NCI-H1694 (cell line): ENCODE measurements around the gene PEPD.

Experiments
- DNase-seq: peaks from one replicate; lab custom pipeline; 2025; lab: John Stamatoyannopoulos, UW

The PEPD gene

GRCh38 chr19:33406521-33407139 lies 115.0 kb downstream of the PEPD start:
- peak; percentile 66 for DNase-seq

- no peak for DNase-seq
Observed at GRCh38 chr19:33405553-33406461, 115.8 kb downstream of the PEPD start.

- DNase-seq, result no peak
Observed at GRCh38 chr19:33405254-33405552, 116.4 kb downstream of the PEPD start.

DNA sequence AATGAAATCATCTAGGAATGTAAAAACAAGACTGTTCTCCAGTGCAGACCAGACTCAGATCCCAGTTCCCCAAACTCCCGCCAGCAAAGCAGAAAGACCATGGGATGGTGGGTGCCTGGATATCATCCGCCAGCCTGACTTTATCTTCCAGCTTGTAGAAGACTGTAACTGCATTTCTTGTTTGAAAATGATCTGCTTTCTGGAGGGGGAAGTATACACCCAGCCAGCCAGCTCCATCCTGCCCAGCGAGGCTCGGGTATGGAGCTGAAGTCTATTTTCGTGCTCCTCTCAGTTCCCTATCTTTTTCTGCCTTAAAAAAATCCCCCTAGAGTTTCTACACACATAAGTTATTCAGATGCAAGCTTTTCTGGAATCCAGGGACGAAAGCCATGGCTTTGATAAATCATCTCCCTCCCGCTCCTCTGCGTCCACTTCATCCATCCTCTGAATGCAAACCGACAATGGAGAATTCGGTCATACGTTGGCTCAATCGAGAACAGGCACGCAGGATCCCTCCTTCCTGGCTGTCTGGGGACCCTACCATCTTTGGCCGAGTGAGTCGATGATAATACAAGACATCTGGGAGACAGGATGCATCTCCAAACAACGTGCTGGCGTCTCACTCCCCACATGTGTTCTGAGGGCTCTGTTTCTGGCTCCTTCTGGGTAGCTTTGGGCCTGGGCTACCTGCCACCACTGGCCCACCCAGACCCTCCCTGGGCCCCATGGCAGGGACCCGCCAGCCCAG lies 116.9 kb downstream of the PEPD start:
- DNase-seq, result no peak

- DNase-seq, result no peak
Observed at GRCh38 chr19:33403973-33404304, 117.7 kb downstream of the PEPD start.

DNA sequence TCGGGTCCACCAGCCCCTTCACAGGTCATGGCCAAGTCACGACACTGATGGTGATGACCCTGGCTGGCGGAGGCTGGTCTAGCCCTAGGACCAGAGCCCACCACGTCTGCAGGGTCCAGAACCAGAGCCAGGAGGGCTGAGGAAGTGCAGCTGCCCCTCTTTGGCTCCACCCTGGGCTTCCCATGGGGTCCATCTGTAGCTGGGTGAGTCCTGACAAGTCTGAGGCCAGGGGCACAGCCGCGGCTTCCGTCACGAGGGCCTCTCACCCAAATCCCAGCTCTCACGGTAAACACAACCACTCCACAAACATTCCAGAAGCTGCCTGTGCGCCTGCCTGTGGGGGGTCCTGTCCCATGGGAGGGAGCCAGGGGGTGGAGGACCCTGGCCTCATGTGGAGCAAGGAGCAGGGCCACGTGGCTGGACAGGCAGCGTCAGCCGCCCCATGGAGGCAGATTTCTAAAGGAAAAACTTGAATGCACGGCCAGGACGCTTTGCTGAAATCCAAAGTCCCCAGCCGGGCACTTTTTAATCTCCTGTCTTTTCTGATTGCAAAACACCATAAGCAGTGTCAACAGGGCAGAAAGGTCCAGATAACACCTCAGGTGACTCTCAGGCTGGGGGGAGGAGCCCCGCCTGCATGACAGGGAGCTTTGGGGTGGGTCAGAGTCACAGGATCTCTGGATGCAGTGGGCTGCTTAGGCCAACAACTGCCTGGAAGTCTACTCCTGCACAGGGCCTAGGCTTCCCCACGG lies 118.2 kb downstream of the PEPD start:
- no peak for DNase-seq

GRCh38 chr19:33402421-33403220 lies 119.0 kb downstream of the PEPD start:
- peak; percentile 19 for DNase-seq

DNA sequence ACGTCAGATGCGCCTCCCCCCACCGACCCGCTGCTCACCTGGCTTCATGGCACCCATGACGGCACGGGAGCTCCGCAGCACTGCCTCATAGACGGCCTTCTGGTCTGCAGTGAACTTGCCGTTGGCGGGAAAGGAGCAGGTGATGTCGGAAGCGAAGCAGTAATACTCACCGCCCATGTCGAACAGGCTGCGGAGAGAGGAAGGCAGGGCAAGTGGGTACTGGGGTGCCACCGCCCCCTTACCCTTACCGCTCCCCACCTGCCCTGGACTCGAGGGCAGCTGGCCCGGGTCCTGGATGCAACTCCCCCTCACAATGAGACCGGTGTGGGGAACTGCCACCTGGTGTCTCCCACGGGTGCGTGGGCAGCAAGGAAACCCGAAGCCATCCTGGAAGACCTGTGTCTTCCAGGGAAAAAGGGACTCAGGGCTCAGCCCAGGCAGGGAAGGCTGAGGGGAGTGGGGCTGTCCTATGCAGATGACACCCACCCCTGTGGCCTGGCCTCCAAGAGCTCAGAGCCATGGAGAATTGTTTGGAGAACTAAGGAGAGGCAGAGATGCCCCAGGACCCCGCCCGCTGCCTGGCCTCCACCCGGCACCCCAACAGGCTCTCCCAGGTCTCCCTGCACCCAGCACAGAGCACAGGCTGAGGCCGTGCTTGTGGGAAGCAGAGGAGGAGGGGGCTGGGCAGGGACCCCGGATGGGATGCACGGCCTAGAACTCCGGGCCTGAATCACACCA lies 119.7 kb downstream of the PEPD start:
- DNase-seq, result no peak

DNA sequence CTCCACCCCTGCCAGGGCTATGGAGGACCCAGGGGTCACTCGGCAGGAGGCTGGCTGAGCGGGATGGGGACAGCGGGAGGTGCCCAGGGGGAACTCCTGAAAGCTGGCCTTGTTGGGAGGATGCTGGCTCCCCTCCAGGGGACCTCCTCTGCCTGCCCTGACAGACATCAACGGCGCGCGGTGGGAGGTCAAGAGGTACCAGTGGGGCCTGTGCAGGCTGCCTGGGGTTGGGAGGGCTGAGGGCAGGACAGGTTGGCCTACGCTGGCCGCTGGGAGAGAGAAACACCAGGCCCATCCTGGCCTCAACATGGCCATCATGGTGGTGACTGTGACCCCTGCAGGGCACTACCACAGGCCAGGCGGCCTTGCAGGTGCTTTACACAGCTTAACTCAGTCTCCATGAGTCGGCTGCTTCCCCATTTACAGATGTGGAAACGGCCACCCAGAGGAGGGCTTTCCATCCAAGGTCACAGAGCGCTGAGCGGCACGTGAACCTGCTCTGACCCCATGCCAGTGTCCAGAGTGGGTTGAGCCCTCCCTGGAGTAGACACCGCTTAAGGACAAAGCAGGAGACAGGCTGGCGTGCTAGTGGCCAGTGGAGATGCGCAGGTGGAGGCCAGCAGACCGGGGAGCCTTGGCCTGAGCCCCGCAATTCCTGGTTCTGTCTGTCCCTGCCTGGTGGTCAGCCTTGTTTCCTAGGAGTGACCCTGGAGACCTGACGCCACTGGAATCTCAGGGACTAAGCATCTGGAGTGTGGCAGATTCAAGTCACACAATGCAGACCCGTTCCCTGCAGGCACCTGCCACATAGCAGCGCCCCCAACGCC lies 120.5 kb downstream of the PEPD start:
- DNase-seq, result no peak

DNA sequence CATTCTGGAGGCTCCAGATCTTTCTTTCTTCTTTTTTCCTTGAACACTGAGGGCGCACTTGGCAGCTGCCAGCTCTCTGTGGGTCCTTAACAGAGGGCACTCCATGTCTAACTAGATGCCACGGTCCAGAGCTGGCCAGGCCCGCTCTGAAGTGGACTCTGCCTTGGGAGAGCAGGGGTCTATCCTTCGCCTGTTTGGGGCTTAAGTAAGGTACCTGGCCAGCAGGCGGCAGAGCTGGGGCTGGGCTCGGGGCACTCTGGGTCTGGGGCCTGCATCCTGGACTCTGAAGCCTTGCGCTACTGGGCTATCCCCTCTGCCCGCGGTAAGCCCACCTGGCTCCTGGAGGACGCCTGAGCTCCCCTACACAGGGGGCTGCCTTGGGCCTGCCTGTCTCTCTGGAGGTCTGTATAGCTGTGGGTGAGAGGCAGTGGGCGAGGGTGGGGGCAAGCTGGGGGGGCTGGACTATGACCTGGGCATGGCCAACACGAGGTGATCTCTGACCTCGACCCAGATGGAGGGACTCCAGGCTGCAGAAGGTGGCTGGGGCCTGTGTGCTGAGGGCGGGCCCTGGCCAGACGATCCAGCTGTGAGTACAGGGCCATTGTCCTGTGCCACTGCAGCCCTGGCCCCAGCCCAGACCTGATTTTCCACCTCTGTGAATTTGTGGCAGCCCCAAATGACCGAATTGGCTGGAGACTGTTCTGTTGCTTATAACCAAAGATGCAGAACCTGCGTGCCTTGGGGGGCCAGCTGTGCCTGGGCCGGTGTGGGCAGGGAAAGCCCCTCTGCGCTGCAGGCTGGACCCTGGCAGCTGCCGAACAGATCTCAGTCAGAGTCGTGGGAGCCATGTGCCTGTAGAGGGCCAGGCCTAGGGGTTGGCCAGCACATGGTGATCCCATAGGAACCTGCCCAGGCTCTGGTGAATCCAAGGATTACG lies 121.6 kb downstream of the PEPD start:
- no peak for DNase-seq

- DNase-seq, result no peak
Observed at GRCh38 chr19:33399081-33399744, 122.4 kb downstream of the PEPD start.

DNA sequence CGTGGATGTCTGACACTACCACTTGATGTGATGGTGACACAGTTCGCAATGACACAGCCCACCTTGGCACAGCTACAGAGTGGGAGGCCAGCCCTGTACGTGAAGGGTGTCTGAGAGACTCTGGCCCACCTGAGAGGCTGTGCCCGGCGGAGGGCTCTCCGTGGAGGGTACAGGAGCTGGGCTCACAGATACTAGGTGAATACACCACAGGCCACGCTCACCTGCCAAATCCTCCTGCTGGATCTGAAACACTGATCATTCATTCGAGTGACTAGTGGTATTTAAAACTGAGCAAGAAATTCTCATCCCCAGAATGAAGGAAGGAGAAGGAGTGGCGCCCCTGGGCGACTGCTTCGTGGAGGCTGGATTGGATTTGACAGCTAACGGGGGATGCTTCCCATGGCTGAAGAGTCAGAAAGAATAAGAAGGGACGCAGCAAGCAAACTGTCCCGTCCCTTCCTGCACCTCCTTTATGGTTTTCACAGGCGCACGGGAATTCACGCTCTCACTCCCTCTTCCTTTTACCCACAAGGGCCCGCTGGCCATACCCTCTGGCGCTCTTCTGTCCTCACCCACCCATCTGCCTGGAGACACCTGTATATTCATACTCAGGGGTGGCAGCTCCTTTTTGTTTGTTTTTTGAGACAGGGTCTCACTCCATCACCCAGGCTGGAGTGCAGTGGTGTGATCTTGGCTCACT lies 123.1 kb downstream of the PEPD start:
- no peak for DNase-seq

- DNase-seq, result no peak
Observed at GRCh38 chr19:33397536-33398360, 123.8 kb downstream of the PEPD start.

- DNase-seq, result no peak
Observed at GRCh38 chr19:33396701-33397535, 124.7 kb downstream of the PEPD start.
